Measurements from ENCODE around the gene DCTN4.

The DCTN4 gene

GRCh38 chr5:150670948-150671310, 87.9 kb downstream of the DCTN4 start:
- DNase-seq (ENCODE audit: low read depth in 2 of 2) = no peak

DNA sequence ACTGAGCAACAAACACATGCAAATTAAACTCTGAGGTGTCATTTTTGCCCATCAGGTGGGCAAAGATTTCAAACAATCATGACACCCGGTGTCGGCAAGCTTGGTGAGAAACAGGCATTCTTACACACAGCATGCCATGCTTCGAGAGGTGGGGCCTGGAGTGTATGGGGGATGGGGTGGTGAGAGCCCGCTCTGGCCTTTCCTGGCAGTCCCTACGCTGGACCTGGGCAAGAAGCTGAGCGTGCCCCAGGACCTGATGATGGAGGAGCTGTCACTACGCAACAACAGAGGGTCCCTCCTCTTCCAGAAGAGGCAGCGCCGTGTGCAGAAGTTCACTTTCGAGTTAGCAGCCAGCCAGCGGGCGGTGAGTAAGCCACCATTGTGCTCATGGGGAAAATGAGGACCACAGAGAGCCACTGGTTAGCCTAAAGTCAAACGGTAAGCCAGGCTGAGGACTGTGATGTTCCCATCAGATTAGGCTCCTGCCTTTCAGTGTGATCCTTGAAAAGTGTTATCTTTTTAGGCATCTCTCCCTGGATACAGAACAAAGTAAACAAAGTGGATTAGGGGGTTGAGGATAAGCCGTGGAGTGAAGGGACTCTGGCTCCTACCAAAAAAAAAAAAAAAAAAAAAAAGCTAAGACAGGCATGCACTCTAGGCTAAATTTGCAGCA, 88.4 kb downstream of the DCTN4 start:
- no peak for DNase-seq (ENCODE audit: low read depth in 2 of 2)

DNA sequence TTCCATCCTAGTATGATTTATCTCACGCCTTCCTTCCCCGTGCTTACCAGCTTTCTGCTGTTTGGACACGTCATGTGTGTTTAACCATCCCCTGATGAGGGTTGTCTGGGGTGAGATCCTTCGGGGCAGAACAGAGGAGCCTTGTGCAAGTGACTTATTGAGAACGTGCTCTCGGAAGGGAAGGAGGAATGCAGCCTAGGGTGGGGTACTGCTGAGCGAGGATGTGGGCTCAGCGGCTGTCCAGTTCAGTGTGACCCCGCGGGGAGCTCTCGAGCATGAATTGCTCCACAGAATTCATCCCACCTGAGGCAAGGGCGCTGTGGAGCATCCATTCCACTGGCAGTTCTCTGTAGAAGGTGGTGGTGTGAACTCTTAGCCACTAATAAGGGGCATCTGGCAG, 93.8 kb downstream of the DCTN4 start:
- no peak for DNase-seq (ENCODE audit: low read depth in 2 of 2)

- no peak for DNase-seq (ENCODE audit: low read depth in 2 of 2)
These were observed 94.9 kb downstream of the DCTN4 start for GRCh38 chr5:150663936-150664335.

DNA sequence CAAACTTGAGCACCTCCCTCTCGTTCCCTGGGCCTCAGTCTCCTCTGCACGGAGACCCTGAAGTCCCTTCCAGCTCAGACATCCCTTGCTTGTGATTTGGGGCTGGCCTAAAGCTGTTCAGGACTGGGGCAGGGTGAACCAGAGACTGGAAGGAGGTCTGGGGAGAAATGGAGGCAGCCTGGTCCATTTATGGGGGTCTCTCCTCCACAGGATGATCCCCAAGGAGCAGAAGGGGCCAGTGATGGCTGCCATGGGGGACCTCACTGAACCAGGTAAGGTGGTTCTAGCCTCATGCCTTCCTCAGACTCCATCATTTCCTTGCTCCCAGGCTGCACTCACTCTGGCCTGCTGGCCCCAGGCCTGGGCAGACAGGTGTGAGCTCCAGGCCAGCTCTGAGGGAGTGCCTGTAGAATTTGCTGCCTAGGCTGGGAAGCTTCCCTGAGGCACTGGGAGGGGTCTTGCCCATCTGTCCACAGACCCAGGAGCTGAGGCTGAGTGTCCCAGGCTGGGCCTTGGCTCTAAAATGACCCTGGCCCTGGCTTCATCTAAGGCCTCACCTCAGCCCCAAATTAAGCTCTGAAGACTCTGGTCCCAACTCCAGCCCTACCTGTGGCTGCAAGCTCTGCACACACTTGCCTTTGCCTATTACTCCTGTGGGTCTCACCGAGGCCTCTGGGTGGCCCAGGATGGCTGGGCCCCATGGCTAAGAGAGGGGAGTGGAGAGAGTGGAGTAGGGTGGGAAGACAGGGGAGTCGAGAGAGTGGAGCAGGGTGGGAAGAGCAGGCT, 95.9 kb downstream of the DCTN4 start:
- no peak for DNase-seq (ENCODE audit: low read depth in 2 of 2)

DNA sequence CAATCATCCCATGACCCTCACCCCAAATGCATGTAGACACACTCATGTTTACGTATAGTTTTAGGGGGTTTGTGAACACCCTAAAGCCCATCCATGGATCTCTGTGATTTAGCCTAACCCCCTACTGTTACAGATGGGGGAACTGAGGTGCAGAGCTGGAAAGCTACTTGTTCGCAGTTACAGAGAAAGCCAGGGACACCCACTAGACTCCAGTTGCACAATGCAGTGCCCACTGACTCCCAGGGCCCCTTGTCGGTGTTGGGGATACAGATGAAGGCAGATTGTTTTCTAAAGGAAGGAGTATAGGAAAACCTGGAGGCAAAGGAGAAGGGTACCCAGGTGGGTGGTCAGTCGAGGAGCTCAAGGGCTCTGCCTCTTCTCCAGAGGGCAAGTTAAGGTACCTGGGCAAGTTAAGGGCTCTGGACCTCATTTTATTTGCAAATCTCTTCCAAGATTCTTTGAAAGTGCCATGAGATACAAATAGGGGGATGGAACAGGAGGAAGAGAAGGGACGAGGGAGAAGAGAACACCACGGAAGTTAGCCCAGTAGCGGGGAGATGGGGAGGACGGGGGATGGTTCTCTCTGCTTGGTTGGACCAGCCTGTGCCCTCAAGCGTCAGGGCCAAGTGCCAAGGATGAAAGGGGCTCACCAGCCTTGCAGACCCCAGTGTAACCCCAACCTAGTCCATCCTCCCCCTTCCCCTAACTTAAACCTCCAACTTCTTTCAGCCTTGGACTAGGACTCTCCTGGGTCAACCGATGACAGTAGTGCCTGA, 96.8 kb downstream of the DCTN4 start:
- DNase-seq (ENCODE audit: low read depth in 2 of 2) = no peak

- DNase-seq (ENCODE audit: low read depth in 2 of 2) = no peak
These were observed 97.7 kb downstream of the DCTN4 start, which contains the start of gene MYOZ3 for GRCh38 chr5:150661086-150661485. Gene MYOZ3, plus strand, starts transcription at chr5:150661251. Its CDS starts 1,691 bp downstream, at chr5:150662942.

- no peak for DNase-seq (ENCODE audit: low read depth in 2 of 2)
These were observed 98.5 kb downstream of the DCTN4 start for GRCh38 chr5:150660108-150660831.

GRCh38 chr5:150659360-150660107, 99.3 kb downstream of the DCTN4 start:
- no peak for DNase-seq (ENCODE audit: low read depth in 2 of 2)

DNA sequence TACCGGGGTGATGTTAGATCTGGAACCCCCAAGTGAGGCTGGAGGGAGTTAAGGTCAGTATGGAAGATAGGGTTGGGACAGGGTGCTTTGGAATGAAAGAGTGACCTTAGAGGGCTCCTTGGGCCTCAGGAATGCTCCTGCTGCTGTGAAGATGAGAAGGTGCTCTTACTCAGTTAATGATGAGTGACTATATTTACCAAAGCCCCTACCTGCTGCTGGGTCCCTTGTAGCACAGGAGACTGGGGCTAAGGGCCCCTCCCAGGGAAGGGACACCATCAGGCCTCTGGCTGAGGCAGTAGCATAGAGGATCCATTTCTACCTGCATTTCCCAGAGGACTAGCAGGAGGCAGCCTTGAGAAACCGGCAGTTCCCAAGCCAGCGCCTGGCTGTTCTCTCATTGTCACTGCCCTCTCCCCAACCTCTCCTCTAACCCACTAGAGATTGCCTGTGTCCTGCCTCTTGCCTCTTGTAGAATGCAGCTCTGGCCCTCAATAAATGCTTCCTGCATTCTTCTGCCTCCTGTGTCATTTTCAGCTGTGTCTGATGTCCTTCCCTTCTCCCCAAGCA, 100.0 kb downstream of the DCTN4 start:
- no peak for DNase-seq (ENCODE audit: low read depth in 2 of 2)
